Activated T-cell treated with anti-CD3 and anti-CD28 coated beads, Interleukin-2, amount 50 U/mL, for 48 hours (primary cell): ENCODE results near the gene SLC16A8.

Experiments
- DNase-seq, 2 experiments: peaks; one replicate each; pipeline ENCODE4 v3.0.0-alpha.2; 2020

The SLC16A8 gene

GRCh38 chr22:38071421-38072321, 12.3 kb downstream of the SLC16A8 start:
- DNase-seq, result no peak

- no peak for DNase-seq
Observed at GRCh38 chr22:38070250-38070921, 13.6 kb downstream of the SLC16A8 start.

DNA sequence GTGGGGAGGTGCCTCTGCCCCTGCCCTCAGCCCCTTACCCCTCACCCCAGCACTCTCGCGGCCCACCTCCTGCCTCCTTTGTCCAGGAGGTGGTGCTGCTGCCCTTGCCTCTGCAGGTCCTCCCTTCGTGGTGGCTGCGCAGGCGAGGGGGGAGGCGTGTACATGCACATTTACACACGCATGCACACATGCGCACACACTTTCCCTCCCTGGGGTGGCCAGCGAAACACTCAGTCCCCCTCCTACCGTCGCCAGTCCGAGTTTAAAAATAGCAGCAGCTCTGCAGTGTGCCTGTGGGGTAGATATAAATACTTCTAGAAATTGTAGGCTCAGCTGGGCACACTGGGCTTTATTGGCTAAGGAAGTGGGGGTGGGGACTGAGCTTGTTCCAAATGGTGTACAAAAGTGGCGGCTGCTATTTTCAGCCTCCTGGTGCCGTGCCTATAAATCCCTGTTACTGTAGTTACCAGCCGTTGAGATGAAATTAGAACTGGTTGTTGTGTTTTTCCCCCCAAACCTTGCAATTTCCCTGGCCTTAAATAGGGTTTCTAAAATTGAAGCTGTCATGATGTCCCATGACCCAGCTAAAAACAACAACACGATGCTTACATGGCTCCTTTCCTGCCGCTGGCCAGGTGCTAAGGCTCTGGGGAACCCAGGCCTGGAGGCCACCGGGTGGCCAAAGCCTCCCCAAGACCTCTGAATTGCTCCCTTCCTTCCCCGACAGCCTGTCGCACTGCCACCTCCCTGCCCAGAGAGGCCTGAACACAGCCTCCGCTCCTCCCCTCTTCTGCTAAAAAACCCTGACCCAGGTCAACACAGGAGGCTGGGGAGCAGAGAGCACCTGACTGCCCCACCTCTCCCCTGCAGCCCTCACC, 14.4 kb downstream of the SLC16A8 start:
- no peak for DNase-seq

DNA sequence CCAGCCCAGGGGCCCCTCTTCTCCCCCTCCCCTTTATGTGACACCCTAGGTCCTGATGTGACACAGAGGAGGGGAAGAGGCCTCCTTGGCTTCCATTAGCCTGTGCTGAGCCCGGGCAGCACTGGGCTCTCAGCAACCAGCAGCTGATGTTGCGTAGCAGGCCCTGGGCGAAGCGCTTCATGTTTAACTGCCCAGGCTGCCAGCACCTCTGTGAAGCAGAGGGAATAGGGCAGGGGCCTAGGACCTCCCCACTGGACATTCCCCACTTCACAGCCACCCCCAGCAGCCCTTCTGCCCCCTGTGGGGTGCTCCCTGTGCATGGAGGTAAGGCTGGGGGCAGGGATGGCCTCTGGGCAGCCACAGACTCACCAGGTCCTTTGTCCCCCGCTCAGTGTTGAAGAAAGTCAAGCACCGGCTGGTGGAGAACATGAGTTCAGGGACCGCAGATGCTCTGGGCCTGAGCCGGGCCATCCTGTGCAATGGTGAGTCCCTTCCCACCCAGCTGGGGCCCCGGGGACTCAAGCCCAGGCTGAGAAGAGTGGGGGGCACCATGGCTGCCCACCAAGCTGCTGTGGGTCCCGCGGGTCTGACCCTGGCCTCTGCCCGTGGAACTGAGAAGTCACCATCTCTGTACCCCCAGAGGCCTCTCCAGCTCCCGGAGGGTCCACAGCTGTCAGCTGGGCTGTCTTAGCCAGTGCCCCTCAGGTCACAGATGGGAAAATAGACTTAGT, 15.2 kb downstream of the SLC16A8 start:
- no peak for DNase-seq

DNA sequence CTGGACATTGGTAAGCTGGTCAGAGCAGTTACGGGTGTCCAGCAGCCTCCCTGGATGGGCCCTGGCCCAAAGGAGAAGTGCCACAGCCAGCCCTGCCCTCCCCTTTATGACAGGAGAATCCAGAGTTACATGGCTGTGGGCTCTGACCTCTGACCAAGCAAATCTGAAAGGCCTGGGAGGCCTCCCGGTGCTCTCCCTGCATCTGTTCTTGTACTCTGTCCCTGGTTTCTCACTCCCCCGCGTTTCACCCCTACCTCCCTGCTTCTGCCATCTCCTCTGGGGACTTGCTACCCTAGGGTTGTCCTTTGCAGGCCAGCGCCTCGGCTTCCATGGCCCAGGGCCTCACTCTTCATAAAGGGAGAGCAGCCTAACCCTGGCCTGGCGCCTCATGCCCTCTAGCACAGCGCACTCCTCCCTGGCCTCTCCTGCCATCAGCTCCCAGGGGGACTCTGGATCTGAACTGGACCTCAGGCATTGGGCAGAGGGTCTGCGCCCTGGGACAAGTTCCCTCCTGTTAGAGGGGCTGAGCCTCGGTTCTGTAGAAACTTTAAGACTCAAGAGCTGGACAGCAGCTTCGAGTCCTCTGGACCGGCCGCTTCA, 16.1 kb downstream of the SLC16A8 start:
- no peak for DNase-seq

DNA sequence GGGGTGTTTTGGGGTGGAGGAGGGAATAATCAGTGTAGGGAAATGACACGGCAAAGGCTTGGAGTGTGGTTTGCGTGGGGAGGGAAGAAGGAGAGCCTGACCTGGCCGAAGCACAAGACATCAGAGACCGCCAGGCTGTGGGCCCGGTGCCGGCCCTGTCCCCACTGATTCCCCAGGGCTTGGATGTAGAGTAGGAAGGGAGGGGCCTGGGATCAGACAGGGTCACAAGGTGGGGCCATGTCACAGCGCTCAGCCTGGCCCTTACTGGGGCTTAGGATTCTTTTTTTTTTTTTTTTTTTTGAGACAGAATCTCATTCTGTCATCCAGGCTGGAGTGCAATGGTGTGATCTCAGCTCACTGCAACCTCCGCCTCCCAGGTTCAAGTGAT, 17.0 kb downstream of the SLC16A8 start:
- DNase-seq, result no peak

DNA sequence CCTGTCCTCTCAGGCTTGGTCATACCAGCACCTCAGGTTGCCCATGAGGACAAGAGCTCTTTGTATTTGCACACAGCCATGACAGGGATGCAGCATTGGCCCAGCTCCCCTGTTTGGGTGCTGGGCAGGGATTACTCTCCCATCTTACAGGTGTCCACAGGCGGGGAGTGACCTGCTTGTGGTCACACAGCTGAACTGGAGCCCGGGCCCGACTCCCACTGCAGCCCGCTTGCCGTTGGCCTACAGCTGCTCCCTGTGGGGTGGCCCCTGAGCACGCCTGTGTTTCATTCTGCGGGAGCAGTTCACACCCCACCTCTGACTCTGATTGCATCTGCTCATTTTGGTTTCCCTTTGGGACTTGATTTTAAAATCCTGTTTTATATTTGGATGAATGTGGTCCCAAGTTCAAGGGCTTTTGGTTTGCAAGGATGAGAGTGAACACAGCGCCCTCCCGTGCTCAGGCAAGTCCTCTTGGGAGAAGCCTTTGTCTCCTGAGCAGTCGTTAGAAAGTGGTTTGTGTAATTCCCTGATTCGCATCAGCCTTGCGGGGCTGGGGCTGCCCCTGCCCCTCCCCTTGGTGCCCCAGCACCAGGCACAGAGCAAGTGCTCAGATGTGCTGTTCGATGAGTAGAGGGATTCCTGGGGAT, 17.5 kb downstream of the SLC16A8 start:
- DNase-seq, result no peak

DNA sequence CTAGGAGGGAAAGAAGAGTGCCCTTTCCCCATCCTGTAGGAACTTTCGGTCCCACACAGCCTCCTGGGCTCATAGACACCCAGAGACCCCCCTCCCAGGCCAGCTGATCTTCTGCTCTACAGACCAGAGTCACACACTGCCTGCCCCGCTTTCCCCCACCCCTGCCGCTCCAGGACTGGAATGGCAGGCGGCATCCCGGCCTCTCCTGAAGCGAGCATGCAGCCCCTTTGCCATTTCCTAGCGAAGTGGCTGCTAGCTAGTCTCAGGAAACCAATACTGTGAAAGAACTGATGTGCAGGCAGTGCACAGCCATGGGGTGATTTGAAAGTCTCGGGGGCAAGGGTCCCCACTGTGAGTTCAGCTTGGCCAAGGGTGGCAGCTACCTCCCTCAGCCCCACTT, 18.4 kb downstream of the SLC16A8 start:
- no peak for DNase-seq

GRCh38 chr22:38062791-38063190, 21.2 kb downstream of the SLC16A8 start:
- DNase-seq, result no peak

- DNase-seq, result peak; percentile 90
Observed at GRCh38 chr22:38056969-38057891, 26.8 kb downstream of the SLC16A8 start, which contains the start of gene PICK1. Gene PICK1, plus strand, starts transcription at chr22:38057404. Its CDS starts 406 bp downstream, at chr22:38057810.

GRCh38 chr22:38051900-38052862, 31.8 kb downstream of the SLC16A8 start:
- peak; percentile 82 to 86 for DNase-seq

- no peak for DNase-seq
Observed at GRCh38 chr22:38051261-38051660, 32.7 kb downstream of the SLC16A8 start.

GRCh38 chr22:38050720-38051119, 33.3 kb downstream of the SLC16A8 start:
- DNase-seq, result no peak

- DNase-seq, result no peak
Observed at GRCh38 chr22:38049812-38050619, 34.0 kb downstream of the SLC16A8 start.

GRCh38 chr22:38046070-38046748, 37.8 kb downstream of the SLC16A8 start:
- no peak for DNase-seq

DNA sequence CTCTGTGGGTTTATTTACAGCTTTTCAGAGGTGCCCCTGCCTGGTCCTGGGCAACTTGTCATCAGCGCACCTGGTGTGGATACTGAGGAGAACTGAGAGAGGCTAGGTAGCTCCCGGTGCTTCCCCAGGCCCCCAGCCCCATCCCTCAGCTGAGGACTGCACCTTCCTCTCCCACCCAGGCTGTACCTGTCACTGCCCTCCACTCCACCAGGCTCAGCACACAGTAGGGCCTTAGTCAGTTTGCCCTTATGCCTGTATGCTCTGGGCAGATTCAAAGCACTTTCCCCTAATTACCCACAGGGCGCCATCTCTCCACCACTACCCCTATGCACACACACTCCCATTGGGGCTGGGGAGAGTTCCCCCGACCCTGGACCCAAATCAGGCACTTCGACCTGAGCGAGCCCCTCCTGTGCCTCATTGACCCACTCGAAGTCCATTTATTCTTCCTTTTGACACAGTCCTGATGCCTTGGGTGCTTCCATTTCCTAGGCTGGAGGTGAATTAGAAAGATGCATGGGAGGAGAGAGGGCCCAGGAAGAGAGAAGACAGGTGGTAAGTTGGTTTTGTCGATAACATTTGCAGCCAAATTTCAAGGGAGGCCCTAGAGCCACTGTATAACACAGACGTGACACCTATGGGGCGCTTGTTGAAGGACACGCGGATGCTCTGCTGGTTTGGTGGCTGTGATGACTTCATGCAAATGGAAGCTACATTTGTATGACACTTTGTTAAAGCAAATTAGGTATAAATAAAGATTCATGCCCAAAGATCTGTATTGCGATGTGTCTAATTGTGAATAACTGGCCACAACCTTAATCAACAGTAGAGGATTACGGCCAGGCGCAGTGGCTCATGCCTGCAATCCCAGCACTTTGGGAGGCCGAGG, 40.6 kb downstream of the SLC16A8 start:
- DNase-seq, result no peak

- DNase-seq, result no peak
Observed at GRCh38 chr22:38042488-38042790, 41.5 kb downstream of the SLC16A8 start.
